NCI-H2171 (cell line): ENCODE data around the gene SLC8A1.
A peak's percentile ranks its signal among the peaks of the same experiment; 100 is the strongest.

Experiments
- DNase-seq: peaks from one replicate; lab custom pipeline; 2025; lab: John Stamatoyannopoulos, UW

Gene SLC8A1

DNA sequence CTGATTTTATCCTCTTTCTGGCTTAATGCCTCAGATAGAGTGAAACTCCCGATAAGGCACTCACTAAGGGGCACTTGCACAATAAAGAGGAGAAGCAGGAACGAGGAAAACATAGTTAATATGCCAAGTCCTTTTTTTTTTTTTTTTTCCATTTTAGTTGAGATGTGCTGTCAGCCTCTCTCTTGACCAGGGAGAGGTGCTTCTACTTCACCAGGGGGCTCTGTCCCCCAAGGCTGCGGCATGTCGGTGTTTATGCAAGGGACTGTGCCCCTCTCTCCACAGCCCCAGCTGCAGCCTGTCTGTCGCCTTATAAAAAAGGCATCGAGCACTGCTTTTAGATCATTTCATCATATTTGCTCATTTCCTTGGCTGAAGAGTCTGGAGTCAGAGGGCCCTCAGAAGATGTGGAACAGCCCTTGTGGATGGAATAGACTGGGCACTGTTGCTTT is 178.1 kb downstream of the SLC8A1 start:
- DNase-seq: no peak

GRCh38 chr2:40271094-40271493 is 180.8 kb downstream of the SLC8A1 start:
- DNase-seq: no peak

DNA sequence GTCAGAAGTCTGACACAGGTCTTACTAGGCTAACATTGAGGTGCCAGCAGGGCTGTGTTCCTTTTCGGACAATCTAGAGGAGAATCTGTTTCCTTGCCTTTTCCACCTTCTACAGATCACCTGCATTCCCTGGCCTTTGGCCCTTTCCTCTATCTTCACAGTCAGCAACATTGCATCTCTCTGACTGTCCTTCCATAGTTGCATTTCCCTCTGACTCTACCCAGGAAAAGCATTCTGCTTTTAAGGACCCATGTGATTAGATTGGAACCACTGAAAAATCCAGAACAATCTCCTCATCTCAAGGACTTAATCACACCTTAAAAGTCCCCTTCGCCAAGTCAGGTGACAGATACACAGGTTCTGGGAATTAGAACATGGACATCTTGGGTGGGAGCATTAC is 181.5 kb downstream of the SLC8A1 start:
- DNase-seq: no peak

- no peak for DNase-seq
Measured at GRCh38 chr2:40268566-40268965, 183.3 kb downstream of the SLC8A1 start.

DNA sequence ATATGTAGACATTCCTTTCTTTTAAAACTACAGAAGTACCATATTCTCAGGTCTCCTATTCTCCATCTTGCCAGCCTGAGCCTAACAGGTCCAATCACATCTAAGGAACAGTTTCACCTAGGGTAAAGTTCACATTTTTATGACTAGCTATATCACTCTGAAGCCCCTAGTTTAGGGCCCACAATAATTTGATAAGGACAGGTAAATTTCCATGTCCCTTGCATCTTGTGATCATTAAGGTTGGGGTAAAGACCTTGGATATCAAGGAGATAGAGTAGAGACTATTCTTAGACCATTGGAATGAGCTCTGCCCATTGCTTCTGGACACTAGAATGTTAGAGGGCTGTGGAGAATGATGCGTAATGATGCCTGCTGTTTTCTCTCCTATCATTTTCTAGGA is 185.7 kb downstream of the SLC8A1 start:
- no peak for DNase-seq

- no peak for DNase-seq
Measured at GRCh38 chr2:40265602-40266001, 186.3 kb downstream of the SLC8A1 start.

DNA sequence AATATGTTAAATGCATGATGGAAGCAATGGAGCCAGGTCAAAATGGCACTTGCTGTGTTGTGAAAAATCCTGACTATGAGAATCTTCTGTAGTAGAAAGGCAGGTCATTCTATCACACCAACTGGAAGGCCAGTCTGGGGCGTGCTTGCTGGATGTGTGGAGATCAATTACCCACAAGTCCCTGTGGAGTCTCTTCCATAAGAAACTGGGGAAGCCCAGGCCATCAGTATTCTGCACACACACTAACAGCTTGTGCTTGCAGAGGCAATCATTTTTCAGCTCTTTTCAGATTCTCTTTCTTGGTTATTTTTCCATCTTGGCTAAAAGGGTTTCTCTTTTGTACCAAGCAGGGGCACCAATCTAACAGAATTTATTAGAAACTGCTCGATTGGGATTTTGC is 190.8 kb downstream of the SLC8A1 start:
- no peak for DNase-seq

- no peak for DNase-seq
Measured at GRCh38 chr2:40260437-40260836, 191.5 kb downstream of the SLC8A1 start.

DNA sequence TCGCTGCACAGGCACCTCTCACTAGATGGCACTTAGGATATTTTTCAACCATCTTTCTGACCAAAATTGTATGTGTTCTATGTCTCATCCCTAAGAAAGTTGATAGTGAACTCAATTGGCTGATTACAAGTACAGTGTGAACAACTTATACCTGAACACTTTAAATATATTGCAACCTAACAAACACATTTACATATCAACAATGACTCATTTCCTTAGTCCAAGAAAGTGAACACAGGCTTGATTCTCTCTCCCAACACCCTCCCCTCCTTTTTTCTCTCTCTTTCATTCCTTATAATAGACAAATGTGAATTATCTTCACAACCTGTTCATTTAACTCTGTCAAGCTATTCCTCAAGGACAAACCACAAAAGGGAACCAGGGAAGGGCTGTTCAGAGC is 192.0 kb downstream of the SLC8A1 start:
- no peak for DNase-seq

DNA sequence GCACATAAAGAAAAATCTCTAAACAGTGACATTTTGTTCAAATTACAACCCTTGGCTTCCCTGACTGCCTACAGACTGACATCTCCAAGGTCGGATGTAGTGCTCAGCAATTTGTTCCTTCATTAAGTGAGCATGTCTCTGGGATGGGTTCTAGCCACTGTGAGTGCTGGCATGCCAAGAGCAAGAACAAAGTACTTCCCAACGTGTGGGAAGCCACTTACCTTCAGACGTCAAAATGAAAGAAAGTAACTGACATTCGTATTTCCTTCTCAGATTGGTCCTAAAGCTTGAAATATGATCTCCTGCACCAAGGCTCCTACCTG is 193.8 kb downstream of the SLC8A1 start:
- DNase-seq: no peak

- DNase-seq: no peak
Measured at GRCh38 chr2:40257340-40258134, 194.4 kb downstream of the SLC8A1 start.

DNA sequence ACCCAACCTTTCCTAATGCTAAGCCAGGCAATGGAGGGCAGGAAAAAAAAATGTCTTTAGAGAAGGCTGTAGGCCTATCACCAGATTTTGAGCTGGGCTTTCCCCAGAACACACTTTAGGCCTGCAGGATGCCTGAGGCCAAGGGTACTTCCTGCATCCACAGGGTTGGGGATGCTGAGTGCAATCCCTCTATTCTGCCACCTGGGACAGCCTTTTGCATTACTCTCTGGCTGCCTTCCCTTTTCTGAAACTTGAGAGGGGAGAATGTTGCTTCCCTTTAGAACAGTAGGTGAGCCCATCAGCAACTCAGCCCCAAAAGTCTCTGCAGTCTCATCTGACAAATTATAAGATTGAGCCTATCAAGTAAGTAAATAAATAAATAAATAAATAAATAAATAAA is 195.2 kb downstream of the SLC8A1 start:
- peak; percentile 7 for DNase-seq

DNA sequence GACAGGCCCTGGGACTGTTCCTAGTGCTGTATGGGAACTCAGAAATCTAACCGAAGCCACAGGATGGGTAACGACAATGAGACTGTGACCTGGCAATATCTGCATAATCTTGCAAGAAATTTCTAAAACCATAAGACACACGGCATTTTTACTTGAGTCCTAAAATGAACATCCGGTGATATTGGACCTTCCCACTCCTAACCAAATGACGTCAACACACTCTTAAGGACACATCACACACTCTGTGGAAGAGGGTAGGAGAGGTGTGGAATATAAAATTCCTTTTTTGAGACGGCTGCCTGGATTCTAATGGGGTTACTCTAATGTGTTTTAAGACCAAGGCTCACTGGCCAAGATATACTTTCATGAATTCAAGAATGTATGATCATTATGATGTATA is 195.9 kb downstream of the SLC8A1 start:
- no peak for DNase-seq

DNA sequence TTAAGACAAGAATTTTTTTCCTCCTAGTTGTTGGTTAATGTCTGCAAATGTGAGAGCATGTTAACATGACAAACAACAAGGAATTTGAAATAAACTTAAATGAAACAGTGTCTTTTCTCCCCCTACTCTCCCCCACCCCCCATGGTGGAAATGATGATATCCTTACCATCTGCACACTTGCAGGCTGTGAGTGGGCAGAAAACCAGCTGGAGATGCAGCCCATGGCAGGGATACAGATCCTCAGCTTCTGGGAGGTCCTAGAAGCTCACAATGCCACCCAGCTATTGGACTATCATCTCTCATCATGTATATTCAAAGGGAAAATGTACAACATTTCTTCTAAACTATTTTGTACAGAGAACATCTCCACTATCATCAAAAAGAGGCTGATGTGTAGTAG is 196.8 kb downstream of the SLC8A1 start:
- no peak for DNase-seq

DNA sequence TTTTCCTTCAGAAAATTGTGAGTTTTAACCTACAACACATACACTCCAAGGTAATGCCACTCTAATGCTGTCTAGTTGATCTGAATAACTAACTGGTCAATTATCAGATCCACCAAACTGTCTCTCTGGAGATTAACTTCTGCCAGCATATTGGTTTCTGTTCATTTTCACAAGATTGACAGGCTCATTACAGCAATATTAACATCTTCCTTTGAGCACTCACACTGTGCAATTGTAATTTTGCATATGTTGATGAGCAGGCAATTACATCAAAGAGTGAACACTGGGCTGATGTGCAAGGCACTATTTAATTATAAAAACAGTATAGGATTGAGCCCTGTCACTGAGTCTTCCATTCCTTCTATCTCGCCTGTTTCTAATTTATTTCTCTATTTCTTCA is 197.3 kb downstream of the SLC8A1 start:
- DNase-seq: no peak

DNA sequence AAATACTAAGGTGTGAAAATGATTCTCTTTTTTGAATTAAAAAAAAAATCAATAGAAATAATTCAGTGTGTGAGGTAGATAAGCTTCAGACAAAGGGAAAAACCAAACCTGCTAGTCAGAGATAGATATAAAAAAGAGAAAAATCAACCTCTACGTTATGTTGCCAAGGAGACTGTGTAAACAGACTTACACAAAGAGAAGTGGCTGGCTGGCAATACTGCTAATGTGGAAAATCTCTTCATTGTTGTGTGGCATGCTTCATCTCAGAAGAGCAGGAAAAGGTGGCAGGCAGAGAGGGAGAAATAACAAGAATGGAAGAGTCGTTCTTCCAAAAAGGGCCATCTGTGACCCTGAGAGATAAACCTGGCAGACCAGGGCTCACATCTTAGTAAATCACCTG is 200.8 kb downstream of the SLC8A1 start:
- DNase-seq: no peak

- DNase-seq: no peak
Measured at GRCh38 chr2:40249577-40249976, 202.3 kb downstream of the SLC8A1 start.

- DNase-seq: no peak
Measured at GRCh38 chr2:40248294-40248693, 203.6 kb downstream of the SLC8A1 start.

GRCh38 chr2:40244675-40245074 is 207.2 kb downstream of the SLC8A1 start:
- DNase-seq: no peak

GRCh38 chr2:40244251-40244650 is 207.6 kb downstream of the SLC8A1 start:
- DNase-seq: no peak

DNA sequence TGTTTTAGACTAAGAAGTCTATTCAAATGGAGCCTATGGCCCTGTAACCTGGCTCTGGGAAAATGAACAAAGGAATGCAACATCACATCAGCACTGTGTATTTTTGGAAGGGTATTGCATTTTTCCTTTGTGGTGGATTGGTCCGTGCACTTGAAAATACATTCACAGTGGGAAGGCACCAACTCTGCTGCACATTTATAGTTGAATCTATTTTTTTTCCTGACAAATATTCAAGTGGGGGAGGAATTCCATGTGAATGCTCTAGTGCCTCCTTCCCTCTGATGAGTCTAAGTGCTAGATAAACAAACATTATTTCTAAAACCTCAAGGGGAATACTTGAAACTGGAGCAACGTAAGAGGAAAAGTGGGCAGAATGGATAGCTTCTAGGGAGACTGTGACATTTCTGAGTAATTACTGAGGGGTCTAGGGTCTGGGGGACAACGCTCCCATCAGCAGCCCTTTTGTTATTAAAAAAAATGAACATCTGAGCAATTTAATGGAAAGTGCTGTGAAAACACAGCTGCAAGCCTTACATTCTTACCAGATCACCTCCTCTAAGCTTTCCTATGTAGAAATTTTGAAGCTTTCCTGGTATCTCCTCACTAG is 208.2 kb downstream of the SLC8A1 start:
- DNase-seq: no peak

DNA sequence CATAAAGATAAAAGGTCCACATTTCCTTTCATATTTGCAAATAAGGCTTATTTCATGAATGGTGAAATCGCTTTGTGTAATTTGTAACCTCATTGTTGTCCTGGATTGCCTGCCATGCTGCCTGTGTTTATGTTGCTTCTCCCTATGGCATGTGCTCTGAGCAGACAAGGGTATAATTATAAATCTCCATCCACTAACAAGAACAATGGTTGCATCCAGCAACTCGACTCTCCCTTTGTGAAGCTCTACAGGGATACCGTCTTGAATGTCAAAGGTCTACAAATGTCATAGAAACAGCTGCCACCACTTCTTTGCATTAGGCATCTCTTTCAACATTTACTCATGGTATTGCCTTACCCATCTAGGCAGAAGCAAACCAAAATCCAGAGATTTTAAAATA is 209.6 kb downstream of the SLC8A1 start:
- DNase-seq: no peak

- no peak for DNase-seq
Measured at GRCh38 chr2:40240070-40240469, 211.8 kb downstream of the SLC8A1 start.
